RWPE2 (cell line): ENCODE results near the gene GSG1L.

Experiments
- ATAC-seq: fragments of 200-7000 bp; cut with Tn5 transposase; 3 replicates; pipeline ENCODE4 v1.9.1; 2021; ENCODE audit warnings: low read depth
- DNase-seq: peaks from one replicate; pipeline ENCODE4 v3.0.0-alpha.2; 2020; ENCODE audit warnings: low spot score
- H3K27ac ChIP-seq: fragments of 450-650 bp; 2 replicates; pipeline ENCODE4 v1.5.1; 2017; ENCODE audit warnings: mild to moderate bottlenecking; ENCODE audit not compliant: poor library complexity, severe bottlenecking
- H3K27me3 ChIP-seq: fragments of 250-450 bp; sonication (Bioruptor Pico); 2 replicates; pipeline ENCODE4 v1.5.1; 2021; ENCODE audit warnings: mild to moderate bottlenecking, moderate library complexity; ENCODE audit not compliant: insufficient read depth, poor library complexity, severe bottlenecking
- H3K36me3 ChIP-seq: fragments of 250-450 bp; sonication (Bioruptor Pico); 2 replicates; pipeline ENCODE4 v1.5.1; 2020; ENCODE audit warnings: low read depth, mild to moderate bottlenecking, moderate library complexity
- H3K4me1 ChIP-seq: fragments of 250-450 bp; sonication (Bioruptor Pico); 2 replicates; pipeline ENCODE4 v1.5.1; 2021; ENCODE audit warnings: mild to moderate bottlenecking, moderate library complexity; ENCODE audit not compliant: insufficient read depth, poor library complexity, severe bottlenecking
- H3K4me3 ChIP-seq: fragments of 250-450 bp; sonication (Bioruptor Pico); 2 replicates; pipeline ENCODE4 v1.5.1; 2021; ENCODE audit warnings: mild to moderate bottlenecking, moderate library complexity; ENCODE audit not compliant: severe bottlenecking
- H3K9me3 ChIP-seq: fragments of 250-450 bp; sonication (Bioruptor Pico); 2 replicates; pipeline ENCODE4 v1.5.1; 2021; ENCODE audit warnings: mild to moderate bottlenecking, moderate library complexity; ENCODE audit not compliant: severe bottlenecking
- CTCF ChIP-seq: fragments of 450-650 bp; IDR thresholded peaks from one replicate; pipeline ENCODE4 v1.5.1; 2017; ENCODE audit warnings: mild to moderate bottlenecking, moderate library complexity; ENCODE audit not compliant: poor library complexity, severe bottlenecking

Gene GSG1L

GRCh38 chr16:27781981-27782880, 281.3 kb downstream of the GSG1L start:
- H3K4me3 ChIP-seq, result no peak overlapping the region
- H3K9me3 ChIP-seq, result no peaks in the 10 kb centered on the region
- H3K27ac ChIP-seq, result no peak overlapping the region
- H3K27me3 ChIP-seq, result no peaks in the 10 kb centered on the region
- TF ChIP-seq CTCF, result no peak
- H3K4me1 ChIP-seq, result no peaks in the 10 kb centered on the region
- DNase-seq (no peak), ATAC-seq (no peak)
- H3K36me3 ChIP-seq, result no peaks in the 10 kb centered on the region

GRCh38 chr16:27781195-27781524, 282.4 kb downstream of the GSG1L start:
- Histone ChIP-seq H3K4me1 (no peaks in the 10 kb centered on the region), H3K4me3 (no peak overlapping the region), H3K9me3 (no peaks in the 10 kb centered on the region), H3K36me3 (no peaks in the 10 kb centered on the region), H3K27me3 (no peaks in the 10 kb centered on the region), H3K27ac (no peak overlapping the region)
- ATAC-seq (no peak), DNase-seq (no peak)
- no peak for TF ChIP-seq CTCF

GRCh38 chr16:27780468-27781194, 282.9 kb downstream of the GSG1L start:
- H3K36me3 ChIP-seq, result no peaks in the 10 kb centered on the region
- ATAC-seq, result no peak
- no peak for DNase-seq
- H3K4me1 ChIP-seq, result no peaks in the 10 kb centered on the region
- no peaks in the 10 kb centered on the region for H3K9me3 ChIP-seq
- no peaks in the 10 kb centered on the region for H3K27me3 ChIP-seq
- no peak for TF ChIP-seq CTCF
- no peak overlapping the region for H3K4me3 ChIP-seq
- no peak overlapping the region for H3K27ac ChIP-seq

- ATAC-seq (peak; percentile 47; the same call in 2 of the 3 replicates), DNase-seq (no peak)
- Histone ChIP-seq H3K36me3 (no peaks in the 10 kb centered on the region), H3K4me1 (no peaks in the 10 kb centered on the region), H3K27me3 (no peaks in the 10 kb centered on the region), H3K4me3 (no peak overlapping the region), H3K9me3 (no peaks in the 10 kb centered on the region), H3K27ac (no peak overlapping the region)
- TF ChIP-seq CTCF, result peak; percentile 47
Observed at GRCh38 chr16:27779641-27780164, 283.8 kb downstream of the GSG1L start.
